ENCODE data around the gene PPM1F.

- TF ChIP-seq POLR2AphosphoS5 (IDR thresholded peaks at IDR 0.05; ENCODE audit: low read depth, low read length) = no peak
- TF ChIP-seq POLR2A (IDR thresholded peaks at IDR 0.05; ENCODE audit: low read depth, low read length) = no peak
These were observed at the start of gene PPM1F for GRCh38 chr22:21952586-21953571.

Measured in GM12892 (cell line).